Measurements from ENCODE around the gene HIP1.
"Not testable (repeated sequence)": the region's sequence is repeated elsewhere in the genome, so short reads cannot be mapped to it uniquely, and the experiment has no call there.

The HIP1 gene

DNA sequence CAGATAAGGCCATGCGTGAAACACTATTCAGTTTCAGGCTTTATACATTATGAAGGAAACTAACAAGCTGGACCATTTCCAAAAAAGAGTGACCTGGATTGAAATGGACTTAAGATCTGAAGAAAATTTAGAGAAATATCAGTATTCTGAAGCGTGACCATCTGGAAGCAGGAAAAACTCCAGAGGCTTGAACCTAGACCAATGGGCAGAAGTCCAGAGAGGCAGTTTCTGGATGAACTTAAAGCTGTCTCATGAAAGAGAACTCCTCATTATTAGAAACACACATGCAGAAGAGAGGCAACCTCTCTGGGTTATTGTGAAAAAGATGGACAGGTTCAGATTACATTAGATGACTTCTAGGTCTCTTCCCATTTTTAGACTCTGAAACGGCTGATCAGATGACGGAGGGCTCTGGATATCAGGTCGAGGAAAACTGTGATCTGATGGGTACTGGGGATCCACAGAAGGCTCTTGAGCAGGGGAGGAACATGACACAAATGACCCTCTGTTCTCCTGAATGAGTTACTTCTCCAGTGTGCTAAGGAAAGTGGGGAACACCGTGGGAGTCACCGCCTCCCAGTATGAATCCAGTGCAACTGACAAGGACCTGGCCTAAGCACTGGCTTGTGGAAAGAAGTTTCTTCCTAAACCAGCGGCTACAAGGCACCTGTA, 130.2 kb downstream of the HIP1 start:
- no peak for DNase-seq

- no peak for DNase-seq
These were observed 134.3 kb downstream of the HIP1 start for GRCh38 chr7:75604408-75604807.

GRCh38 chr7:75602831-75603230, 135.9 kb downstream of the HIP1 start:
- not testable (repeated sequence) for DNase-seq

GRCh38 chr7:75601539-75601938, 137.2 kb downstream of the HIP1 start:
- no peak for DNase-seq

GRCh38 chr7:75600748-75601147, 138.0 kb downstream of the HIP1 start:
- DNase-seq: not testable (repeated sequence)

DNA sequence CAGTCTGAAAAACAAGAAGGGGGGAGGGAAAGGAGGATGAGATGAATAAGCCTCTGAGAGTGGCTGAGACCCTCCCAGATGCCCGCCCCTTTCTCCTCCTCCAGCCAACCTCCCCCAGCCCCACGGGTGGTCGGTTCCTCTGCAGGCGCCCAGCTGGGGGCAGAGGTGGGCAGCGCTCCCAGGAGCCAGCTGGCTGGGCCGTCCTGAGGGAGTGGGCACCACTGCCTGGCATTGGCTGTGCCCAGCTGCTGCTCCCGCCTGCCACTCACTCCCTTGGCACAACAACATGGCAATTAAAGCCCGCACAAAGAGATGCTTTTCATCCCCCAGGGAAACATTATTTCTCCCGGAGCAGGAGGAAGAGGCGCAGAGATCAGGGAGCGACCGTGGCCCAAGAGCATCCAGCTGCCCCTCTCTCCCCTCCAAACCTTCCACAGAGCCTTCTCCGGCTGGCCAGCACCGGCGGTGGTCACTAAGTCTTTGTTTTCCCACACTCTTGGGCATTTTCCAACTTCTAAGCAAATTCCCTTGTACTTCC, 139.4 kb downstream of the HIP1 start:
- DNase-seq: peak; percentile 52

- no peak for DNase-seq
These were observed 141.8 kb downstream of the HIP1 start for GRCh38 chr7:75596727-75597614.

- DNase-seq: no peak
These were observed 143.0 kb downstream of the HIP1 start for GRCh38 chr7:75595766-75596165.

DNA sequence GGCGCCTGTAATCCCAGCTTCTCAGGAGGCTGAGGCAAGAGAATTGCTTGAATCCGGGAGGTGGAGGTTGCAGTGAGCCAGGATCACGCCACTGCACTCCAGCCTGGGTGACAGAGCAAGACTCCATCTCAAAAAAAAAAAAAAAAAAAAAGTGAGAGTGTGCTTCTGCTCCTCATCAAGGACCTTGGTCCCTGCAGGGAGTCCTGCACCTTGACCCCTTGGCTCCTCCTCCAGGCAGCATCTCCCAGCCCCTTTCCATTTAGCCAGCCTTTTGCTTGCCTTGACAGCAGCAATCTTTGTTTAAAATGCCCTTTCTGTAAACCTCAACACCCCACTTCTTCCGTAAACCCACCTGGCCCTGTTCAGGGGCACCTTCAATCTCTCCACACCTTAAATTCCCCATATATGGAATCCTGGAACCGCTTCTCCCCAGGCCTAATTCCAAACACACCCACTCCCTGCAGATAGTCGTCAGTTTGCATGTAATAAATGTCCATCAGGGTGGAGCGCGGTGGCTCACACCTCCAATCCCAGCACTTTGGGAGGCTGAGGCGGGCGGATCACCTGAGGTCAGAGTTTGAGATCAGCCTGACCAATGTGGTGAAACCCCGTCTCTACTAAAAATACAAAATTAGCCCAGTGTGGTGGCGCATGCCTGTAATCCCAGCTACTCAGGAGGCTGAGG, 145.1 kb downstream of the HIP1 start:
- DNase-seq: not testable (repeated sequence)

DNA sequence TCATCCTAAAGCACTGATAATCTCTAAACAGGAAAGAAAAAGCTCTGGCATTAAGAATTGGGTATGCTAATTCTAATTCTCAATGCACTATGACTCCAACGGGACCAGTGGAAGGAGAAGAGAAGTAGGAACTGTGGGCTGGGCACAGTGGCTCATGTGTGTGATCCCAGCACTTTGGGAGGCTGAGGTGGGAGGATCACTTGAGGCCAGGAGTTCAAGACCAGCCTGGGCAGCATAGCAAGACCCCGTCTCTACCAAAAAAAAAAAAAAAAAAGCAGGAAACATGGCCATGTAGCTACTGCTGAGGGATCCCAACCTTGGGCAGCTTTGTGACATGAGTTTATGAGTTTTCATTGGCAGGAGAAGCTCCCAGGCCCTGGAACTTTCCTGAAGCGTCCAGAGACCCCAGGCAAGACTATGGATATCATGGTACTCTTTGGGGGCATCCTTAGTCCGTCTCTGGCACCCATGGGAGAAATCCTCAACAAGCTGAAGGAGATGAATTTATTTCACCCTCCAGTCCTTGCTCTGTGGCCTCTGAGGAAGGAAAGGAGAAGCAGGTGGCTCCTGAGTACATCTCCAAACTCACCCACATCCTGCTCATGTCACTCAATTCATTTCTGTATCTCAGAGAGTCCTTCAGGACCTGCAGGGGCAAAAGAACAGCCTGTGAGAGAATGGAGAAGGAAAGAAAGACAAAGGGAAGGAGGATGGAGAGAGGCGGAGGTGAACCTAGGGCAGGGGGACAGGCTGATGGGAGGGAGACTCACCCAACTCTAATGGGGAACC, 147.1 kb downstream of the HIP1 start:
- no peak for DNase-seq

GRCh38 chr7:75590373-75591005, 148.3 kb downstream of the HIP1 start:
- DNase-seq: no peak

DNA sequence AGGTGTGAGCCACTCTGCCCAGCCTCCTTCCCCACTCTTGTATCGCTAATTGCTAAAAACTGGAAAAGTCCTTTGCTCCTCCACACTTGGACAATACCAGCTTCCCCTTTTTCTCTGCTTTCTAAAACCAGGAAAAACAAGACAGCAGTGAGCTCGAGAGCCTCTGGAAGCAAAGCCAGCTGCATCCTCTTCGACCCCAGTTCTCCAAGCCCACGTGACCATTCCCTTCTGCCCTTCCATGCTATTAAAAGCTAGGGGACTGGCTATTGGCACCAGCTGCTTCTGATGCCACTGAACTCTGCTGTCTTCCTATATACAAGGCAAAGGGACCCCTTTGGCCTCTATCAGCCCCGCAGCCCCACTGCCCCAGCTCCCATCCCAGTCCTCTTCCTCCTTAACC, 154.4 kb downstream of the HIP1 start:
- DNase-seq: no peak

DNA sequence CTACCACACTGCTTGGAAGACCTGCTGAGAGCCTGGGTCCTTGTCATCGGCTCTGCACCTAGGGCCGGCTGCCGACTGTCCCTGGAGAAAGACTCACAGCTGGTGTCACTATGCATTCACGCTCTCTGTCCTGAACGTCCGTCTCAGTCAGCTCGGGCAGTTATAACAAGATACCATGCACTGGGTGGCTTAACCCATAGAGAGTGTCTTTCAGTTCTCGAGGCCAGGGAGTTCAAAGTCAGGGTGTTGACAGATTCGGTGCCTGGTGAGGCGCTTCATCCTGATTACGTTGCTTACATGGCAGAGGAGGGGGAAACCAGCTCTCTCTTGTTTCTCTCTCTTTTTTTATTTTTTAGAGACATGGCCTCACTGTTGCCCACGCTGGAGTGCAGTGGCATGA, 155.5 kb downstream of the HIP1 start:
- no peak for DNase-seq

- DNase-seq: no peak
These were observed 158.8 kb downstream of the HIP1 start for GRCh38 chr7:75579899-75580298.

DNA sequence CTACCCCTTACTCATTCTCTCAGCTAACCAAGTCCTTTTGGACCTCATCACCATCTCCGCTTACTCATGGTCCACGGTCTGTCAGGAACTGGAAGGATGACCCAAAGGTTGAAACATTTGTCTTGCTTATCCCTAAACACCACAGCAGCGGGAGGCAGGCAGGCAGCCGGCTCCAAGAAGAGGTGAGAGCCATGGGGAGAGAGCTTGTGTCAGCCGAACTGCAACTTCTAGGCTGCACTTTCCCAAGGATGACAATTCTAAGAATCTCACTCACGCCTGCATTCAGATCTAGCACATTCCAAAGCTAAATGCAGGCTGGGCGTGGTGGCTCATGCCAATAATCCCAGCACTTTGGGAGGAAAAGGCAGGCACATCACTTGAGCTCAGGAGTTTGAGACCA, 160.7 kb downstream of the HIP1 start:
- no peak for DNase-seq

GRCh38 chr7:75575488-75576121, 163.1 kb downstream of the HIP1 start:
- peak; percentile 56 for DNase-seq

- DNase-seq: no peak
These were observed 165.2 kb downstream of the HIP1 start for GRCh38 chr7:75573477-75574019.

- DNase-seq: no peak
These were observed 165.9 kb downstream of the HIP1 start for GRCh38 chr7:75572814-75573213.

DNA sequence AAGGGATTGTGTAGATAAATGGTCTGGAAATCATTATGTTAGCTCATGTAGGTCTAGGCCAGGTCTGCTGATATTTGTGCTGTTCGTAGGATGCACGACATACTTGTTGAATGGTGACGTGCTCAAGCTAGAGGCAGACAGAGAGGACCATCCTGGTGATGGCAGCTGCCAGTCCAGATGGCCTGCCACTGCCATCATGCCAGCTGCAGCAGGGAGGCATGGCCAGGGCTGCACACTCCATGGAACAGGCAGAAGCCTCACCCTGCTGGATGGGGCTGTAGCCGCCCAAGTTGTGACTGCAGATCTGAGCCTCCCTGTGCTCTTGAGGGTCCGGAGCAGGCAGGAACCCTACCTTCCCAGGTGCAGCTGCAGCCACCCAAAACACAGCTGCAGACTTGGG, 166.3 kb downstream of the HIP1 start:
- peak; percentile 68 for DNase-seq

DNA sequence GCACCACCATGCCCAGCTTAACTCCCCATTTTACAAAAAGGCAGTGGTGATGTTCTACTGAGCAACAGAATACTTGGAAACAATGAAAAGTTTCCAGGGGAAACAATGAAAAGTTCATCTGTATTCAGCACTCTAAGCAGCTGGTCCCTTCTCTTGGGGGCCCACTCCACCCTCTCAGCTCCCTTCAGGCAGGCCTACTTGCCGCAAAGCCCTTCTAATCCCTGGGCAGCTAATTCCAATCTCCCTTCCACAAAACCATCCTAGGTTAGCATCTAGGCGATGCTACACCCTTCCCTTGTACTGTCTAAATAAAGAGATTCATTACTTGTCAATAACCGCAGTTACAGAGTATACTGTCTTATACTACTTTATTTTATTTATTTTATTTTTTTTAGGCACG, 167.5 kb downstream of the HIP1 start:
- DNase-seq: no peak

GRCh38 chr7:75569629-75570282, 169.0 kb downstream of the HIP1 start:
- DNase-seq: not testable (repeated sequence)
